Limb (tissue), 2 donors: ENCODE data around the gene TMEM232.

Experiments
- DNase-seq, 2 donors: peaks; one replicate each; pipeline ENCODE4 v3.0.0-alpha.2; 2016; ENCODE audit errors: extremely low spot score in 2 of 2

TMEM232 gene

GRCh38 chr5:110409571-110409970 lies 316.9 kb downstream of the TMEM232 start:
- no peak for DNase-seq

- DNase-seq, result no peak
Observed at GRCh38 chr5:110402562-110402961, 323.9 kb downstream of the TMEM232 start.

GRCh38 chr5:110401881-110402280 lies 324.6 kb downstream of the TMEM232 start:
- DNase-seq, result no peak

GRCh38 chr5:110398951-110399350 lies 327.5 kb downstream of the TMEM232 start:
- DNase-seq, result no peak

- no peak for DNase-seq
Observed at GRCh38 chr5:110397281-110397680, 329.2 kb downstream of the TMEM232 start.

DNA sequence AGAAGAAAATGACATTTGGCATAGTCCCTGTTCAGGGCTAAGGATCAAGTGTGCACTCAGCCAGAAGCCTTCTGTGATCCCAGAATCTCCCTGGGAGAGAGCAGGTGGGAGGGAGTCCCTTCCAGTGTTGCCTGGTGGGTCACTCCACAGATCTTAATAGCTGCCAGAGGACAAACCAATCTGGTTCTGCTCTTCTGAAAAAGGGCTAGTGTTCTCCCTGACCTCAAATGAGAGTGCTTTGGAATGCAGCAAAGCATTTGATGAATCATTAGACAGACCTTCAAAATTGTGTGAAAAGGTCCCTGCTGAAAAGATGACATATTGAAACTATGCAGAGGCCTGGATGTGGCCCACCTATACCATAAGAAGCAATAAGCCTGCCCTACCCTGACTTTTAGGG lies 339.7 kb downstream of the TMEM232 start:
- DNase-seq, result no peak

- DNase-seq, result no peak
Observed at GRCh38 chr5:110383231-110383630, 343.2 kb downstream of the TMEM232 start.

DNA sequence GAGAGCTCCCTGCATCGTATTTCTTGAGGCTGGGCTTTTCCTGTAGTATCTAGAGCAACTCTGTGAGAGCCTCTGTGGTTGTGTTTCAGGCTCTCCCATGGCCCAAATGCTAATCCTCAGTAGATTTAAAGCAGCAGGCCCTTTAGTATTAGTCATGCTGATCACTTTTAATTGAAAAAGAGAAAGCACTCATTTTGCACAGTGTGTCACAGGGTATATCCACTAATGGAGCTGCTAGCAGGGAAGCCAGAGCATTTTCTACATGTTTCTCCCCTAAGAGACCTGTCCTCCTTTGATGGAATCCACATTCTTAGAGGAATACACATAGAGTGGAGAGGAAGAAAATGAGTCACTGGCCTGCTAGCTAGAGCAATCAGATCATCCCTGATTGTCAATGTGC lies 348.5 kb downstream of the TMEM232 start:
- no peak for DNase-seq

DNA sequence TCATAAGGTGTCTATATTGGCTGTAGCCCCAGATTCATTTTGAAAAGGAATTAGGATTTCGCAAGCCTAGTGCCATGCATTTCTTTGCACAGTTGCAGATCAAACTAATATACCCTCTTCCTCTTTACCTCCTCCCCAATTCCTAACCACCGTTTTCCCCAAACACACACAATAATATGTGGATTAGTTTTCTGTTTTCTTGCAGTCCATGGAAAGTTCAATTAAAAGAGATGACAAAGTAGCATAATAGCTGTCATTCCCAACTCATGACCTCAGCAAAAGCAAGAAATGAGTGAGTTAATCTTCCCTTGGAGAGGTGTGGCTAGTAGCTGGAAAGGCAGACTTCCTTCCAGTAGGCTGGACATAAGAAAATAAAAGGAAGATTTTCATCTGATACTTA lies 349.1 kb downstream of the TMEM232 start:
- DNase-seq, result no peak

DNA sequence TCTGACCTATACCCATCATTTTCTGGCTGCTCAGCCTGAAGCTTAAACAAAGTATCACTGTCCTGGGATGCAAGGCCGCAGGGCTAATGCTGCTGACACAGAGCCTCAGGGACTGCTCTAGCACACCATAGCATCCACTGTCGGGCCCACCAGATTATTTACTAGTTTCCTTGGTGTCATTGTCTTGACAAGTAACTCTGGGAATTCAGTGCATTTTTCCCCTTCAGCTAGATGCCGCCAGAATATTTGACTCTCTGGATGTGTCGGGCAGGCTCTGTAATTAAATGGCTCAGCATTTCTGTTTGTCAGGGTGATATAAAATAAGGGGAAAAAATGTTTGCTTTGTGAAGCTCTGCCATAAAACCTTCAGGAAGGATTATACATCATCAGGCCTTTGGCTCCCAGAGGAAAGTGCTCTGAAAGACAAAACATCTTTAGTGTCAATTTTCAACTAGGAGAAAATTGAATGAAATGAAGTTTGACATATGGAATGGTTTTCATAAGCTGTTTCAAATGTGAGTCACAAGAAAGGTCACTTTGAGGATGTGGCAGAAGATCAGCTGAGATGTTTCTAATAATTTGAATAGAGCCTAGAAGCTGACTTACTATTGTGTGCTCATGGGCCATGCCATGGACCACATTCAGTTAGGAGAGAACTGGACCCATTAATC lies 350.1 kb downstream of the TMEM232 start:
- DNase-seq, result peak in 1 of 2 donors; percentile 30

DNA sequence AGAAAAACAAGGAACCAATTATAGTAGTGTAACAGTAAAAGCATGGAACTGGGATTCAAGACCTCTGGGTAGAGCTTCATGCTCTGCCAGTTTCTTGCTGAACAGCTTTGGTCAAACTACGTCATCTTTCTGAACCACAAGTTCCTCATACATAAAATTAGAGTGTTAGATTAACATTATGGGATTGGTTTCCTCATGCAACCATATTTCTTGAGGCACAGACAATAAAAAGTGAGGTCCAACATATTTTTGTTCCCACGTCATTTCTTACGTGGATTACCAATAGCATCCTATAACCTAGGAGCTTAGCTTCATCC lies 354.8 kb downstream of the TMEM232 start:
- no peak for DNase-seq

- DNase-seq, result no peak
Observed at GRCh38 chr5:110371011-110371724, 355.3 kb downstream of the TMEM232 start.
